GM12892 (cell line): Measurements from ENCODE around the gene PRKN.

Experiments used
- POLR2A ChIP-seq: IDR thresholded peaks from 2 replicates; pipeline ENCODE4 v1.6.1; 2011; ENCODE audit warnings: low read depth, low read length, control low read depth
- POLR2AphosphoS5 ChIP-seq: IDR thresholded peaks from 2 replicates; pipeline ENCODE4 v1.6.1; 2011; ENCODE audit warnings: low read depth, low read length, control low read depth
- TAF1 ChIP-seq: IDR thresholded peaks from 2 replicates; pipeline ENCODE4 v1.6.1; 2011; ENCODE audit warnings: low read depth, mild to moderate bottlenecking, control low read depth, low read length, borderline replicate concordance

DNA sequence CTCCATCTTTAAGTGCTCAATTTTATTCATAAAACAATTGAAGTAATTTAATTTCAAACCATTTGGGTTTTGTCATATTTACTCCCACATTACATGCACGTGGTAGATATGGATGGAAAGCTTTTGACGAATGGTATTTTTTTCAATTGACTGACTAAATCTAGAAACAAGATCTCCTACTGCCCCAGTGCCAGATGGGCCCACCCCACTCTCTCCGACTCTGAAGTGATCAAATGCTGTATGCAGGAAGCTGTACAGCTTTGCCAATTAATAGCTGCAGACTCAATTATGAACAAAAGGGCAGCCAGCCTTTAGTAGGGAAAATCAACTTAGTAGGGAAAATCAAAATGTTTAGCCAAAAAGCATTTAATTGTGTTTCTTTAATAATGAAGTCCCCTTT lies 46.4 kb upstream of the PRKN start:
- TF ChIP-seq POLR2A, result no peak
- TF ChIP-seq POLR2AphosphoS5, result no peak
- TF ChIP-seq TAF1, result no peak
